Omental fat pad (tissue), 4 donors: ENCODE measurements around the gene GPR12. TPM values are rescaled to one million over a fixed set of nuclear protein-coding genes. Genes with fewer than 3 reads are reported as not detected.

Experiments used
- ATAC-seq: fragments of 150-250 bp; one replicate; pipeline ENCODE4 v1.9.1; 2016; ENCODE audit warnings: mild to moderate bottlenecking, moderate library complexity; ENCODE audit not compliant: low FRiP score
- DNase-seq: peaks from one replicate; pipeline ENCODE4 v3.0.0-alpha.2; 2019; ENCODE audit warnings: low spot score
- CTCF ChIP-seq, 3 donors: fragments of 450-650 bp; IDR thresholded peaks; one replicate each; pipeline ENCODE4 v1.5.1; 2016 to 2017; ENCODE audit warnings: antibody characterized with exemption in 3 of 3, mild to moderate bottlenecking in 3 of 3, moderate library complexity in 2 of 3
- total RNA-seq, 4 donors: library from RNA; depleted of rRNA; stranded (reverse); fragments of >200 nt; gene quantifications; one replicate each; pipeline ENCODE4 v1.1.0, GENCODE V29; 2016

Gene GPR12
- total RNA-seq, 4 donors from 2014 or later: 0.06 to 0.32 (median 0.09) TPM; not detected in 1

- TF ChIP-seq CTCF (IDR thresholded peaks at IDR 0.05): no peak
- ATAC-seq: no peak
- no peak for DNase-seq
Measured at GRCh38 chr13:26784704-26785639, 24.4 kb upstream of the GPR12 start.

GRCh38 chr13:26780411-26780810 lies 19.8 kb upstream of the GPR12 start:
- DNase-seq (no peak), ATAC-seq (no peak)
- TF ChIP-seq CTCF (IDR thresholded peaks at IDR 0.05): no peak

GRCh38 chr13:26779321-26779720 lies 18.7 kb upstream of the GPR12 start:
- TF ChIP-seq CTCF (IDR thresholded peaks at IDR 0.05): no peak
- DNase-seq (no peak), ATAC-seq (no peak)

- no peak for TF ChIP-seq CTCF (IDR thresholded peaks at IDR 0.05)
- no peak for DNase-seq
- no peak for ATAC-seq
Measured at GRCh38 chr13:26772531-26772930, 11.9 kb upstream of the GPR12 start.

GRCh38 chr13:26771796-26772195 lies 11.2 kb upstream of the GPR12 start:
- DNase-seq: no peak
- no peak for TF ChIP-seq CTCF (IDR thresholded peaks at IDR 0.05)
- no peak for ATAC-seq

- no peak for DNase-seq
Measured at GRCh38 chr13:26762745-26763345, 2.3 kb upstream of the GPR12 start.

More at GRCh38 chr13:26762745-26763345, 2.3 kb upstream of the GPR12 start:
- ATAC-seq: no peak
- no peak for TF ChIP-seq CTCF (IDR thresholded peaks at IDR 0.05)
